Erythroblast (primary cell): Measurements from ENCODE around the gene PIK3AP1.

Experiments used
- GATA1 ChIP-seq: IDR thresholded peaks from 2 replicates; pipeline ENCODE4 v1.6.1; 2011; ENCODE audit warnings: low read depth, mild to moderate bottlenecking, control low read depth, low read length, moderate library complexity
- POLR2A ChIP-seq: IDR thresholded peaks from 2 replicates; pipeline ENCODE4 v1.6.1; 2011; ENCODE audit warnings: mild to moderate bottlenecking, low read length

DNA sequence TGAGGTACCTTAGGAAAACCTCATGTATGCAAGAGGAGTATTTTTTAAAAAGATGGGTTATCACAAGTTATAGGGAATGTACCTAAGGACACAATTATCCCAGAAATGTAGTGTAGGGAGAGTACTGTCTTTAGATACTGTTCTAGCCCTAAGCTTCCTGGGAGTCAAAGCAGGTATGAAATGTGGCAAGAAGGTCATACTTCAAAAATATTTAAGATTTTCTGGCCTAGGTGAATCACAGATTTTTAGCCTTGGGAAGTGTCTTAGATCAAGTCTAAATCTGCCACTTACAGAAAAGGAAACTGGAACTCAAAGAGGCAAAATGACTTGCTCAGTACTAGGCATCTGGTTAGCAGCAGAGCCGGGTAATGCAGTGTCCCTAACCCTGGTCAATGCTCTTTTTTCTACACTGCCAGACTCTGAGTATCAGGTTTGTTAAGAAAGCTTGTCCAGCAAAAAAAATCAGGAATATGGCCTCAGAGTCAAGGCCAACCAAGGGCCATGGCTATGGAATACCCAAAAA lies 13.9 kb downstream of the PIK3AP1 start:
- TF ChIP-seq POLR2A (no peak), GATA1 (no peak)
